HG03095 (cell line): ENCODE results near the gene CELSR1.

Experiments
- ATAC-seq: cut with Tn5 transposase; IDR thresholded peaks from one replicate; pipeline ENCODE4 v1.9.1; 2021; ENCODE audit warnings: moderate library complexity; ENCODE audit not compliant: unreplicated experiment

The CELSR1 gene

GRCh38 chr22:46537225-46537945, at the start of gene CELSR1:
Gene CELSR1 (minus strand): TSS chr22:46537620. CDS start chr22:46537170, 450 bp downstream.
- ATAC-seq, result no peak

- ATAC-seq, result peak; percentile 43
Observed at GRCh38 chr22:46587061-46587460, 49.6 kb upstream of the CELSR1 start.

GRCh38 chr22:46586531-46587011, 49.2 kb upstream of the CELSR1 start:
- no peak for ATAC-seq

GRCh38 chr22:46586123-46586519, 48.7 kb upstream of the CELSR1 start:
- no peak for ATAC-seq

GRCh38 chr22:46585340-46586122, 48.1 kb upstream of the CELSR1 start:
- no peak for ATAC-seq

DNA sequence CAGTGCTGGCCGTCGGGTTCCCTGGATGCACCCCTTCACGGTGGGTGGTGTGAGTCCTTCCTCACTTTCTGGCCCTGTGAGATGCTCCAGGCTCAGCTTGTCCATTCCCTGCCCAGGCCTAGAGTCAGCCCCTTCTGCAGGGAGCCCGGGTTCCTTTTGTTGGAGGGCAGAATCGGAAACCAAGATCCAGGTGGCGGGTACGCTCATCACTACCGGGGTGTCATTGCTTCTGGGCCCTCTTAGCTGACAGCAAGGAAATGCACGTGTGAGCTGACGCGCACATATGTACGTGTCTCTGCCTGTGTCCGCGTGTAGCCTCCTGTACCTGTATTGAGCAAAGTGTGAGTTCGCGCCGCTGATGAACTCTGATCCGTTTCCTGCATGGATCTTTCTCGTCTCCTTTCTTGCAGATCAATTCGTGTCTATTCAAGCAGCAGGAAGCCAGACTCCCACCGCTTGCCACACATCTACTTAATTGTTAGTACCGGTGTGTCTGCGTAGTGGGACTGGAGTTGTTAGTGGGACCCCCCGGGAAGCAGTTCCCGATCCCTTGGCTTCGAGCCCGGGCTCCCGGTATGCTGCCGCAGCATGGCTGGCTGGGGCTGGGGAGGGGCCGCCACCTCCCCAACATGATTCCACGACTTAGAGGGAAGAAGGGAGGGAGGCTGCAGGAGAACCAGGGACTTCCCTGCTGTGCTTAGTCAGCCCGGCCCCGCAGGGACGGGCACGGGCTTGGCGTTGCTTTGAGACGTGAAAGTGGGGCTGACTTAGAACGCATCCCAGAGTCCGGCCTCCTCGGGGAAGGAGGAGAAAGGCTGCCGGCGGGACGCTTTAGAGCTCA, 46.9 kb upstream of the CELSR1 start:
- no peak for ATAC-seq

DNA sequence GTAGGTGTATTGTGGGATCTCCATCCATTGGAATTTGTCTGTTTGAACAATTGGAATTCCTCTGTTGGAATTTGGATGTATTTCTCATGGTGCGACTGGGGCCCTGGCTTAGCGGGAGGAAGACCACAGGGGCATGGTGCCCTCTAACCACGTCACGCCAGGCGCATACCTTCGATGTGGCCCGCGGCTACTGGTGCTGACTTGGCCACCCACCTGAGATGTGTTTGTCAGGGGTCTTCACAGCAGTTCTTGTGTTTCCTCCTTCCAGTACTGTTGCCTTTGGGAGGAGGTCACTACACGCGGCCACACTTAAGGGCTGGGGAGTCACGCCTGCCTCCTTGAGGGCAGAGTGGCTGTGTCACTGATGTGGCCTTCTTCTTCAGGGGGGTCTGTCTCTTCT, 46.2 kb upstream of the CELSR1 start:
- no peak for ATAC-seq

DNA sequence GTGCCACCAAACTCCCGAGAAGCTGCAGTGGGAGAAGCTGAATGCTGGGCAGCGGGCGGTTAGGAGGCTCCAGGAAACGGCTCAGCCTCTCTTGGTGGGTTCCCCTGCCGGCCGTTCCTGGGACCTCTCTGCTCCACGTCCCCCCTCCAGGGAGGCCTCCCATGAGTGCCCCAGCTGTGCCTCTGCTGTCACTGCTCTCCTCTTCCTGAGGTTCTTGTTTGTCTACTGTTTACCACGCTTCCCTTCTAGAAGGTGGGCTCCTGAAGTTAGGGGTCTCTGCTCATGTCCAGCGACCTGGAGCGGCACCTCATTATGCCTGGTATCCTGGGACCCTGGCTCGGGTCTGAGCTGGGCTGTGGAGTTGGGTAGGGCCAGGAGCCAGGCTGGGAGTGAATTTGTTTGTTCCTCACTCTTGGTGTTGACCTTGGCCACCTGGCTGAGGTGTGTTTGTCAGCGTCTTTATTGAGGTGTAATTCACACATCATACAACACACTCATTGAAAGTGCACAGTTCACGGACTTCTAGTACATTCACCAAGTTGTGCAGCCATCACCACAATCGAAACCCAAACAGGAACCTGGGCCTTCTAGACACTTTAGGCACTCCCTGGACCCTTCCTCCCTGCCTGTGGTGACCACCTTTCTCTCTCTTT, 45.0 kb upstream of the CELSR1 start:
- ATAC-seq, result no peak

DNA sequence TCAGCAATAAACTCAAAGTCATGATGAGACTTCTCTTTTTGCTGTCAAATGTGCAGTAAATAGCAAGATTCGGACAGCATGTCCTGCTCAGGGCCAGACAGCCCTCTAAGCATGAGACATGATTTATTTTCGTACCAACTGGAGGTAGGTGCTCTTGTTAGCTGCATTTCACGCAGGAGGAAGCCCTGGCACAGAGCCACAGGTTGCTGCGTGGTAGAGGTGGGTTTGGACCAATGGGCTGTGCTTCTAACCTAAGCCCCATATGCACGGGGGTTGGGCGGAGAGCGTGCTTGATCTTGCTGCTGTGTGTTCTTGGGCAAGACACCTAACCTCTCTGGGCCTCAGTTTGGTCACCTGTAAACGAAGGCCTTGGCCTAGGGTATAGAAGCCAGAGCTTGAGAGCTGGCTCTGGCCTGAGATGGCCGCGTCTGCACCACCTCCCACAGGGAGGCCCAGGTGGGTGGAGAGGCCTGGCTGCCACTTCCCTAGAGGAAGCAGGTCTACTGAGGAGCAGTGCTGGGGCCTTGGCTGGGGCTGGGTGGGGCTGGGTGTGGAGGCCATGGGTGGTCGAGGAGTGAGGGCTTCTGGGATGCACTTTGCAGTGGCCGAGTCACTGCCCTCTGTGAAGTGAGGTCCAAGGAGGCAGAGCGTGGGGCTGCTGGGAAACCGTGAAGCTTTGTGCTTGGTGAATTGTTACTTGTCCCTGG, 44.3 kb upstream of the CELSR1 start:
- ATAC-seq, result no peak

GRCh38 chr22:46580940-46581537, 43.6 kb upstream of the CELSR1 start:
- no peak for ATAC-seq

DNA sequence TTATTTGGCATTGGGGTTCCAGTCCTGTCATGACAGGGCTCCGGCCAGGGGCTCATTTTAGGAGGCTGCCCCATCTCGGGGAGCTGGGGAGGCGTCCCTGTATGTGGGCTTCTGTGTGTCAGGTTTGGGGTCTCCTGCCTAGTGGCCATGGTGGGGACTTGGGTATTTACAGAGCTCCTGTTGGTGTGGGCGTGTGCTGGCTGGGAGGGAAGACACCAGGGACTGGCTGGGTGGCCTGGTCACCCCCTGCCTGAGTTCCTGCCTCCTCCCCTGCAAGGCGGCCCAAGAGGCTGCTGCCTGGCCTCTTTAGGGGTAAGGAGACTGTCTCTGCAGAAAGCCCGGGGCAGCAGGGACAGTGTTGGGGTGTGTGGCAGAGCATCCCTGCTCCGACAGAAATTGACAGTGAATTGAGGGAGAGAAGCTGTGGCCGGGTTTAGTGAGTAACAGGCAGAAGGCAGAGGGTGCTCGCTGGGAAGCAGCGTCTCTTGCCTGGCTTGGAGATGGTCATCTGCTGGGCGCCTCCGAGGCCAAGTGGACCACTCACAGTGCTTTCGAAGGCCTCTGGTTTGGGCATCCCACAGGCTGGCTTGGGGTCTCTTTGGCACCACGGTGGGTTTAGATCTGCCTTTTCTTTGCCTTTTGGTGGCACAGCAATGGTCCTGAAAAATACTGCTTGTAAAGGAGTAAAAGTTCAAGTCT, 42.5 kb upstream of the CELSR1 start:
- ATAC-seq, result no peak

DNA sequence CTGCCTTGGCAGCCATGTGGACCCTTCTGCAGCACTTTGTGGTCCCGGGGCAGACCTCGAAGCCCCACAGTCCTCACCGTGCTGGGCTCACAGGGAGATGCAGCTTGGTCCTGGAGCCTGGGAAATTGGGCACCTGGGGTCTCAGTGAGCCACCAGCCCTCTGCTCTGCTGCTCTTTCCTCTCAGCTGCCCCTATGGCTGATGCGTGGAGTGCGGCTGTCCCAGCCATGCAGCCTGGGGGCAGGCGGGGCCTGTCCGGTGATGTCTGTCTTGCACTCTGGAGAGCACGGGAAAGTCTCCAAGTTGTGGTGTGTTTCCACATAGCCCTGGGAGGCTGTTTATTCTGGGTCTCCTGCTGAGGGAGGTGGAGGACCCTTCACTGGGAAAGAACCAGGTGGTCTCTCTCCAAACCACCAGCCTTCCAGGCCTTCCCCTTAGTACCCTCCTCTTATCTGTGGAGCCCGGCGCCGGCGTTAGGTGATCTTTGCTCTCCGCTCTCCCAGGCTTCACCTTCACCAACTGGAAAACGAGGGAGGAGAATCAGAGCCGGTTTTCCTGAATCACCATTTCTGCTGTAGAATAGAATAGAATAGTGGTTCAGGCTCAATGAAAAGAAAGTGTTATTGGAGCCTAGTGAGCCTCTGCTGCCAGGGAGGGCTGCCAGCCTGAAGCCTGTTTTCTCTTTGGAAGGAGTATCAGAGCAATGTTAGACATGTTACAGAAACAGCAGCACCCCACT, 41.6 kb upstream of the CELSR1 start:
- ATAC-seq, result no peak

GRCh38 chr22:46578251-46578823, 40.9 kb upstream of the CELSR1 start:
- ATAC-seq, result no peak

- ATAC-seq, result no peak
Observed at GRCh38 chr22:46577368-46578249, 40.2 kb upstream of the CELSR1 start.

- no peak for ATAC-seq
Observed at GRCh38 chr22:46576556-46577367, 39.3 kb upstream of the CELSR1 start.

DNA sequence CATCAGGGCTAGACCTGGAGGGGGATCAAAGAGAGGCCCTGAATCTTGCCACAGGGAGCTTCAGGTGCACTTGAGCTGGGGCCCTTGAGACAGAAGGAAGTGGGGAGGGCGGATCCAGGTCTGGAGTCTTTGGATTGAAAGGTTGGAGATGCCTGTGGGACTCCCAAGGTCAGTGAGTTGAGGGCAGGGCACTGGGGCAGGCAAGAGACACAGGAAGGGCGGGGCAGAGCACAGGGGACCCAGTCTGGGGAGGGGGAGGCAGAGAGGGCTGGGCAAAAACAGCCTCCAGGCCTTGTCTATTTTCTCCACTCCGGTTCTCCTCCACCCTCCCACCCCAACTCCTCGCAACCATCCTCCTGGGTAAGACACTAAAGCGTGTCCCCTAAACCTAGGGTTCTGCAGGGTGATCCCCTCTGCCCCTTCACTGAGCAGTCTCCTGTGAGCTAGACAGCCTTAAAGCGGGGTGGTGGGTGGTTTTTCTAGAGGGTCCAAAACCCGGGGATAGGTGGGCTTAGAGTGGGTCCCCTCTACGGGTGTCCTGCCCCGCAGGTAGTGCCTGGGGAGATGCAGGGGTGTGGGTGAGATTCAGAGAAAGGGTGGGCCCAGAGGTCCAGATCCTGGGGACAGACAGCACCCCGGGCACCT, 38.6 kb upstream of the CELSR1 start:
- ATAC-seq, result no peak
